GM13977 (cell line): ENCODE data around the gene LTBP4.
A peak's percentile ranks its signal among the peaks of the same experiment; 100 is the strongest.

ENCODE experiments used
- DNase-seq: peaks from one replicate; pipeline ENCODE4 v3.0.0; 2012; ENCODE audit warnings: low spot score
- in situ Hi-C: fragments of 300-500 bp; cut with MboI; formaldehyde crosslinking; loops from one replicate; pipeline ENCODE4 v1.12.0; 2022; ENCODE audit warnings: low sequenced_read_pairs, low pct_unique_long_range_greater_than_20kb, mixed read lengths, inconsistent platforms; ENCODE audit not compliant: unreplicated experiment
- TF ChIP-seq, protein P1 (sequence below): IDR thresholded peaks from 2 replicates; pipeline ENCODE4 v1.5.1; 2012; ENCODE audit warnings: mild to moderate bottlenecking, control low read depth; ENCODE audit not compliant: insufficient read depth; ENCODE audit errors: extremely low read depth, missing control alignments

LTBP4 gene, protein sequence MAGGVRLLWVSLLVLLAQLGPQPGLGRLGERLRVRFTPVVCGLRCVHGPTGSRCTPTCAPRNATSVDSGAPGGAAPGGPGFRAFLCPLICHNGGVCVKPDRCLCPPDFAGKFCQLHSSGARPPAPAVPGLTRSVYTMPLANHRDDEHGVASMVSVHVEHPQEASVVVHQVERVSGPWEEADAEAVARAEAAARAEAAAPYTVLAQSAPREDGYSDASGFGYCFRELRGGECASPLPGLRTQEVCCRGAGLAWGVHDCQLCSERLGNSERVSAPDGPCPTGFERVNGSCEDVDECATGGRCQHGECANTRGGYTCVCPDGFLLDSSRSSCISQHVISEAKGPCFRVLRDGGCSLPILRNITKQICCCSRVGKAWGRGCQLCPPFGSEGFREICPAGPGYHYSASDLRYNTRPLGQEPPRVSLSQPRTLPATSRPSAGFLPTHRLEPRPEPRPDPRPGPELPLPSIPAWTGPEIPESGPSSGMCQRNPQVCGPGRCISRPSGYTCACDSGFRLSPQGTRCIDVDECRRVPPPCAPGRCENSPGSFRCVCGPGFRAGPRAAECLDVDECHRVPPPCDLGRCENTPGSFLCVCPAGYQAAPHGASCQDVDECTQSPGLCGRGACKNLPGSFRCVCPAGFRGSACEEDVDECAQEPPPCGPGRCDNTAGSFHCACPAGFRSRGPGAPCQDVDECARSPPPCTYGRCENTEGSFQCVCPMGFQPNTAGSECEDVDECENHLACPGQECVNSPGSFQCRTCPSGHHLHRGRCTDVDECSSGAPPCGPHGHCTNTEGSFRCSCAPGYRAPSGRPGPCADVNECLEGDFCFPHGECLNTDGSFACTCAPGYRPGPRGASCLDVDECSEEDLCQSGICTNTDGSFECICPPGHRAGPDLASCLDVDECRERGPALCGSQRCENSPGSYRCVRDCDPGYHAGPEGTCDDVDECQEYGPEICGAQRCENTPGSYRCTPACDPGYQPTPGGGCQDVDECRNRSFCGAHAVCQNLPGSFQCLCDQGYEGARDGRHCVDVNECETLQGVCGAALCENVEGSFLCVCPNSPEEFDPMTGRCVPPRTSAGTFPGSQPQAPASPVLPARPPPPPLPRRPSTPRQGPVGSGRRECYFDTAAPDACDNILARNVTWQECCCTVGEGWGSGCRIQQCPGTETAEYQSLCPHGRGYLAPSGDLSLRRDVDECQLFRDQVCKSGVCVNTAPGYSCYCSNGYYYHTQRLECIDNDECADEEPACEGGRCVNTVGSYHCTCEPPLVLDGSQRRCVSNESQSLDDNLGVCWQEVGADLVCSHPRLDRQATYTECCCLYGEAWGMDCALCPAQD (N-terminal part only)

GRCh38 chr19:40601134-40601974 lies at the start of gene LTBP4:
TSS of gene LTBP4 (plus strand) at chr19:40601369. CDS start at chr19:40601388, 19 bp downstream.
- no peak for DNase-seq
- in situ Hi-C loops, result loop anchor here (25.0 kb wide), 1 partner anchor 289 kb away; no protein-coding TSS in a partner anchor
- TF ChIP-seq, protein P1, sequence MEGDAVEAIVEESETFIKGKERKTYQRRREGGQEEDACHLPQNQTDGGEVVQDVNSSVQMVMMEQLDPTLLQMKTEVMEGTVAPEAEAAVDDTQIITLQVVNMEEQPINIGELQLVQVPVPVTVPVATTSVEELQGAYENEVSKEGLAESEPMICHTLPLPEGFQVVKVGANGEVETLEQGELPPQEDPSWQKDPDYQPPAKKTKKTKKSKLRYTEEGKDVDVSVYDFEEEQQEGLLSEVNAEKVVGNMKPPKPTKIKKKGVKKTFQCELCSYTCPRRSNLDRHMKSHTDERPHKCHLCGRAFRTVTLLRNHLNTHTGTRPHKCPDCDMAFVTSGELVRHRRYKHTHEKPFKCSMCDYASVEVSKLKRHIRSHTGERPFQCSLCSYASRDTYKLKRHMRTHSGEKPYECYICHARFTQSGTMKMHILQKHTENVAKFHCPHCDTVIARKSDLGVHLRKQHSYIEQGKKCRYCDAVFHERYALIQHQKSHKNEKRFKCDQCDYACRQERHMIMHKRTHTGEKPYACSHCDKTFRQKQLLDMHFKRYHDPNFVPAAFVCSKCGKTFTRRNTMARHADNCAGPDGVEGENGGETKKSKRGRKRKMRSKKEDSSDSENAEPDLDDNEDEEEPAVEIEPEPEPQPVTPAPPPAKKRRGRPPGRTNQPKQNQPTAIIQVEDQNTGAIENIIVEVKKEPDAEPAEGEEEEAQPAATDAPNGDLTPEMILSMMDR, result peak; percentile 37

GRCh38 chr19:40552848-40553247 lies 48.3 kb upstream of the LTBP4 start:
- TF ChIP-seq, protein P1, result no peak
- no peak for DNase-seq
- in situ Hi-C loops, result no loop called here

- in situ Hi-C loops, result no loop called here
- no peak for DNase-seq
- TF ChIP-seq, protein P1, result no peak
Measured at GRCh38 chr19:40553885-40554857, 47.0 kb upstream of the LTBP4 start.

DNA sequence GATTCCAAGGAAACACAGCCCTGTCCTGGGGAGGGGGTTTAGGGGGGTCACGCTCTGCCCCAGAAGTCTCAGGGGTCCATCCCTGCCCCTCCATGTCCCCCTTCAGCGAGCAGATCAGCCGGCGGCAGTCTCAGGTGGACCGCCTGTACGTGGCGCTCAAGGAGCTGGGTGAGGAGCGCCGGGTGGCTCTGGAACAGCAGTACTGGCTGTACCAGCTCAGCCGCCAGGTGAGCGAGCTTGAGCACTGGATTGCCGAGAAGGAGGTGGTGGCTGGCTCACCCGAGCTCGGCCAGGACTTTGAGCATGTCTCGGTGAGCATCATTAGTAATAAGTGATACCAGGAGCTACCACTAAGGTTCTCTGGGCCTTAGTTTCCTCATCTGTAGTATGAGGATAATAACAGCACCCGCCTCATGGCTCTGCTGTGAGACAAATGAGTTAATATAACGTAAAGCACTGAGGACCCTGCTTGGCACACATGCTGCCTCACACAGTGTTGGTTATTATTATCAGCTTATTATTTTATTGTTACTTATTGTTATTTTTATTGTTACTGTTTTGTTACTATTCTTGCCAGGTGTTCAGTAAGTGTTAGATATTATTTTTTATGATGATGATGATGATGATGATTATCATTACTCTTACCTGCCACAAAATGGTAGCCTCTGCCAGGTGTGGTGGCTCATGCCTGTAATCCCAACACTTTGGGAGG lies 45.0 kb upstream of the LTBP4 start:
- in situ Hi-C loops, result no loop called here
- TF ChIP-seq, protein P1, result no peak
- no peak for DNase-seq
